ENCODE measurements around the gene KRTAP12-4.
"Not testable (repeated sequence)": the region's sequence is repeated elsewhere in the genome, so short reads cannot be mapped to it uniquely, and the experiment has no call there.

Gene KRTAP12-4

DNA sequence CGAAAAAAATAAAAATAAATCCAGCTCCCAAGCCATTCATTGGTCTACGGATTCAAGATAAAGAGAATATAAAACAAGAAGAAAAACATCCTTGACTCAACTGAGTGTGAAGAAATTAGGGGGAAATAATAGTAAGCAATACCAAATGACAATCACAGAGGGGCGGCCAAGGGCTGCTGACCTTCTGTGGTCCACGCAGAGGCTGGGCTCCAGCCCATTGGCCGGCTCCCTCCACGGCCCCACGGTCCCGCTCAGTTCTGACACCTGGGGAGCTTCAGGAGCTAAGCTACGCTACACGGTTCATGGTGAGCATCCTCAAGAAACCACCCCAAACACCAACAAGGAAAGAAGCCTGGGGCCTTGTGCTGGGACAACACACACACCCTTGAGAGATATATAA is 42.1 kb upstream of the KRTAP12-4 start:
- Mint-ChIP-seq H3K36me3 (ENCODE audit: insufficient read depth) (peaks cover 2% of the 10 kb centered on the region), H3K27me3 (peaks cover 57% of the 10 kb centered on the region)

DNA sequence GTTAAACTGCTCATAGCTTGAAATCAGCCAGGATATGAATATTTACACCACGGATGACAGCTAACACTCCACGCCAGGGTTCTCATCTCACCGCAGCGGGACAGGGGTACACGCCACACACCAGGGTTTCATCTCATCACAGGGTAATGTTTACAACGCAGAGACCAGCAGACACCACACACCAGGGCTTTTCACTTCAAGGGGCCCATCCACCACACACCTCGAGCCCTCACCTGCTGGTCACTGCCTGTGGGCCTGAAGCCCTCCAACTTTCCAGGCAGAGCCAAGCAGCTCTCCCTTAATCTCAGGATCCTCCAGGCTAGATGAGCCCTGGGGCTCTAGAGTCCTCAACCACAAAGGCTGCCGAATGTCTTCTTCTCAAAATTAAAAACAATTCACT is 41.2 kb upstream of the KRTAP12-4 start:
- Mint-ChIP-seq H3K36me3 (ENCODE audit: insufficient read depth) (no peaks in the 10 kb centered on the region), H3K4me1 (peaks cover 15% of the 10 kb centered on the region), H3K27ac (ENCODE audit: low read depth) (no peak overlapping the region), H3K27me3 (peaks cover 47% of the 10 kb centered on the region), H3K9me3 (peaks cover 8% of the 10 kb centered on the region), H3K4me3 (no peak overlapping the region)
- DNase-seq (ENCODE audit: low spot score in 2 of 2): no peak
- ATAC-seq (replicated peaks; ENCODE audit: extremely low read depth, poor library complexity, severe bottlenecking): no peak

More for the DNA sequence above, 42.1 kb upstream of the KRTAP12-4 start:
- DNase-seq (ENCODE audit: low spot score in 2 of 2) (no peak), ATAC-seq (replicated peaks; ENCODE audit: extremely low read depth, poor library complexity, severe bottlenecking) (no peak)
- Mint-ChIP-seq H3K9me3 (peaks cover 8% of the 10 kb centered on the region), H3K27ac (ENCODE audit: low read depth) (peak overlapping the region; percentile 44), H3K4me3 (no peak overlapping the region), H3K4me1 (peaks cover 15% of the 10 kb centered on the region)

DNA sequence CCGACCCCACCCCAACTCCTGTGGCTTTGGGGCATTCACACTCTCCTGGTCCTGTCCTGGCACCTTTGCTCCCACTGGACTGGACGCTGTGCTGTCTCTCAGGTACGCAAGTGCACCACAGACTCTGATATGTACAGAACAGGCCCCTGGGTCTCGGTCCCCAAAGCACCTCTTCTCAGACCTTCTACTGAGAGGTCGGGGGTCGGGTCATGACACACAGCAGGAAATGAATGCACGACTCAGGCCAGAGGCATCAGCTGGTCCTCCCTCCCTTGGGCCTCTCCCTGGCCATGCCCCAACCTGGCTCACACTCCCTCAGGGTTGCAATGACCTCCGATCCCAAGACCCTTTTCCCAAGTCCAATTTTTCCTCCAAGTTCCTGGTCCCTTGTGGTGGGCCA is 40.7 kb upstream of the KRTAP12-4 start:
- H3K4me1 Mint-ChIP-seq: peaks cover 15% of the 10 kb centered on the region
- H3K27me3 Mint-ChIP-seq: peaks cover 43% of the 10 kb centered on the region
- peaks cover 8% of the 10 kb centered on the region for H3K9me3 Mint-ChIP-seq
- ATAC-seq (replicated peaks; ENCODE audit: extremely low read depth, poor library complexity, severe bottlenecking) (no peak), DNase-seq (ENCODE audit: low spot score in 2 of 2) (no peak)
- H3K27ac Mint-ChIP-seq (ENCODE audit: low read depth): no peak overlapping the region
- no peaks in the 10 kb centered on the region for H3K36me3 Mint-ChIP-seq (ENCODE audit: insufficient read depth)
- no peak overlapping the region for H3K4me3 Mint-ChIP-seq

DNA sequence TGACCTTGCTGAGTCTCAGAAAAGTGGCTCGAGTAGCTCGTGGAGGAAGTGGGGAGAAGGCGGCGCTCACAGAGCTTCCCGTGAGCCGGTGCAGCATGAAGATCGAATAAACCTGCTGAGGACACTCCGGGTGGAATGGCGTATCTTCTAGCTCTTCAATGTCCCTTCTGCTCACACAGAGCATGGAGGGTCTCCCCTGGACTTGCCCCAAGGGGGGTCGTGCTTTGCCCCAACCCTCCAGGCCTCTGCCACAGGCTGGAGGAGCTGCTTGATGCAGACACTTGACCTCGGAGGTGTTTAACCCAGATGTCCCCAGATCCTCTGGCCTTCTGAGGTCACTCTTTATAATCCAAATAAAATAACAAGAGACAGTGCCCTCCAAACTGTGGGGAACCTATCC is 40.3 kb upstream of the KRTAP12-4 start:
- Mint-ChIP-seq H3K36me3 (ENCODE audit: insufficient read depth) (no peaks in the 10 kb centered on the region), H3K4me1 (peaks cover 15% of the 10 kb centered on the region), H3K9me3 (peaks cover 8% of the 10 kb centered on the region), H3K4me3 (no peak overlapping the region), H3K27ac (ENCODE audit: low read depth) (no peak overlapping the region), H3K27me3 (peaks cover 39% of the 10 kb centered on the region)
- ATAC-seq (replicated peaks; ENCODE audit: extremely low read depth, poor library complexity, severe bottlenecking) (no peak), DNase-seq (ENCODE audit: low spot score in 2 of 2) (no peak)

DNA sequence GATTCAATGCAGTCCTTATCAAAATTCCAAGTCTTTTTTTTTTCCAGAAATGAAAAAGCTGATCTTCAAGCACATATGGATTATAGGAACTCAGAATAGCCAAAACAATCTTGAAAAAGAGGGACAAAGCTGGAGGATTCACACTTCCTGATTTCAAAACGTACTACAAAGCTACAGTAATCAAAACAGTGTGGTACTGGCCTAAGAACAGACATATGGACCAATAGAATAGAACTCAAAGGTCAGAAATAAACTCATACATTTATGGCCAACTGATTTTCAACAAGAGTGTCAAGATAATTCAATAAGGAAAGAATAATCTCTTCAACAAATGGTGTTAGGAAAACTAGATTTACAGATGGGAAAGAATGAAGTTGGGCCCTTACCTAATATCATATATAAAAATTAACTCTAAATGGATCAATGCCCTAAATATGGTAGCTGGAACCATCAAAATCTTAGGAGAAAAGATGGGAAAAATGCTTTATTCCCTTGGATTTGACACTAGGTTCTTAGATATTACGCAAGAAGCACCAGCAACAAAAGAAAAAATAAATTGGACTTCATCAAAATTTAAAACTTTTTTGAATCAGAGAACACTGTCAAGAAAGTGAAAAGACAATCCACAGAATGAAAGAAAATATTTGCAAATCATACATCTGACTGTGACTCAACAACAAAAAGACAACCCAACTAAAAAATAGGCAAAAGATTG is 38.5 kb upstream of the KRTAP12-4 start:
- DNase-seq (ENCODE audit: low spot score in 2 of 2) (no peak), ATAC-seq (replicated peaks; ENCODE audit: extremely low read depth, poor library complexity, severe bottlenecking) (no peak)
- Mint-ChIP-seq H3K27ac (ENCODE audit: low read depth) (no peak overlapping the region), H3K4me1 (peaks cover 8% of the 10 kb centered on the region), H3K4me3 (no peak overlapping the region), H3K27me3 (peaks cover 20% of the 10 kb centered on the region), H3K36me3 (ENCODE audit: insufficient read depth) (no peaks in the 10 kb centered on the region), H3K9me3 (peaks cover 8% of the 10 kb centered on the region)

DNA sequence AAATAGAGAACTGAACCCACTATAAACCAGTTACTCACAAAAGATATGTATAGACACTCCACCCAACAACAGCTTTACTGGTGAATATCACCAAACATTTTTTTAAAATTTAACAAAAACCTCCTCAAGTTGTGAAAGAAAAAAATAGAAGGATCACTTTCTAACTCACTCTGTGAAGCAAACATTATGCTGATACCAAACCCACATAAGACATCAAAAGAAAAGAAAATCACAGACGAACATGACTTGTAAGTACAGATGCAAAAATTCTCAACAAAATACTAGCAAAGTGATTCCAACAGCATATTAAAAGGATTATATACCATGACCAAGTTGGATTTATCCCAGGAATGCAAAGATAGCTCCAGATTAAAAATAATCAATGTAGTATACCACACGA is 37.2 kb upstream of the KRTAP12-4 start:
- ATAC-seq (replicated peaks; ENCODE audit: extremely low read depth, poor library complexity, severe bottlenecking): no peak
- Mint-ChIP-seq H3K27me3 (peaks cover 15% of the 10 kb centered on the region), H3K9me3 (peaks cover 8% of the 10 kb centered on the region), H3K4me3 (no peak overlapping the region), H3K27ac (ENCODE audit: low read depth) (no peak overlapping the region), H3K4me1 (peaks cover 2% of the 10 kb centered on the region), H3K36me3 (ENCODE audit: insufficient read depth) (no peaks in the 10 kb centered on the region)
- no peak for DNase-seq (ENCODE audit: low spot score in 2 of 2)

DNA sequence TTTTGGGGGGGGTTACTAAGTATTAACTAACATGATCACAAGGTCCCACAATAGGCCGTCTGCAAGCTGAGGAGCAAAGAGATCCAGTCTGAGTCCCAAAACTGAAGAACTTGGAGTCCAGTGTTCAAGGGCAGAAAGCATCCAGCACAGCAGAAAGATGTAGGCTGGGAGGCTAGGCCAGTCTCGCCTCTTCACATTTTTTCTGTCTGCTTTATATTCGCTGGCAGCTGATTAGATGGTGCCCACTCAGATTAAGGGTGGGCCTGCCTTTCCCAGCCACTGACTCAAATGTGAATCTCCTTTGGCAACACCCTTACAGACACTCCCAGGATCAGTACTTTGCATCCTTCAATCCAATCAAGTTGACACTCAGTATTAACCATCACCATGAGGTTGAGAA is 35.3 kb upstream of the KRTAP12-4 start:
- peaks cover 22% of the 10 kb centered on the region for H3K27me3 Mint-ChIP-seq
- H3K9me3 Mint-ChIP-seq; H3K36me3 Mint-ChIP-seq (ENCODE audit: insufficient read depth); H3K4me3 Mint-ChIP-seq; ATAC-seq (replicated peaks; ENCODE audit: extremely low read depth, poor library complexity, severe bottlenecking); H3K4me1 Mint-ChIP-seq; H3K27ac Mint-ChIP-seq (ENCODE audit: low read depth): not testable (repeated sequence)
- peak in 1 of 2 donors; percentile 9 for DNase-seq (ENCODE audit: low spot score in 2 of 2)

DNA sequence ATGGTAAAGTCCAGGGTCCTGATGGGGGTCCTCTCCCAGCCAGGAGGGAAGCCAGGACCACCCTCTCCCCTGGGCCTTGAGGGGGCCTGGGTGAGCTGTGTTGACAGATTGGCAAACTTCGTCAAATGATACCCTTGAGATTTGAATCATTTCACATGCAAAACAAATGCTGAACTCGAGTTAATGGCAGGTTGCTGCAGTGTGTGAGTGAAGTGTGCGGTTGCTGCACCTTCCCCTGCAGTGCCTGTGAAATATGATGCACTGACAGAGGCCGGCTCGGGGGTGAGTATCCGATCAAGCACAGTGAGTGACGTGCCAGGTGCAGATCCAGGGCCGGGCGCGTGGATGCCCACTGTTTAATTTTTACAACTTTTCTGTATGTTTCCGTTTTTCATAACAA is 33.2 kb upstream of the KRTAP12-4 start:
- Mint-ChIP-seq H3K9me3 (peaks cover 4% of the 10 kb centered on the region), H3K27ac (ENCODE audit: low read depth) (no peak overlapping the region), H3K36me3 (ENCODE audit: insufficient read depth) (no peaks in the 10 kb centered on the region), H3K4me3 (no peak overlapping the region), H3K27me3 (peaks cover 22% of the 10 kb centered on the region), H3K4me1 (peaks cover 18% of the 10 kb centered on the region)
- DNase-seq (ENCODE audit: low spot score in 2 of 2) (no peak), ATAC-seq (replicated peaks; ENCODE audit: extremely low read depth, poor library complexity, severe bottlenecking) (no peak)

DNA sequence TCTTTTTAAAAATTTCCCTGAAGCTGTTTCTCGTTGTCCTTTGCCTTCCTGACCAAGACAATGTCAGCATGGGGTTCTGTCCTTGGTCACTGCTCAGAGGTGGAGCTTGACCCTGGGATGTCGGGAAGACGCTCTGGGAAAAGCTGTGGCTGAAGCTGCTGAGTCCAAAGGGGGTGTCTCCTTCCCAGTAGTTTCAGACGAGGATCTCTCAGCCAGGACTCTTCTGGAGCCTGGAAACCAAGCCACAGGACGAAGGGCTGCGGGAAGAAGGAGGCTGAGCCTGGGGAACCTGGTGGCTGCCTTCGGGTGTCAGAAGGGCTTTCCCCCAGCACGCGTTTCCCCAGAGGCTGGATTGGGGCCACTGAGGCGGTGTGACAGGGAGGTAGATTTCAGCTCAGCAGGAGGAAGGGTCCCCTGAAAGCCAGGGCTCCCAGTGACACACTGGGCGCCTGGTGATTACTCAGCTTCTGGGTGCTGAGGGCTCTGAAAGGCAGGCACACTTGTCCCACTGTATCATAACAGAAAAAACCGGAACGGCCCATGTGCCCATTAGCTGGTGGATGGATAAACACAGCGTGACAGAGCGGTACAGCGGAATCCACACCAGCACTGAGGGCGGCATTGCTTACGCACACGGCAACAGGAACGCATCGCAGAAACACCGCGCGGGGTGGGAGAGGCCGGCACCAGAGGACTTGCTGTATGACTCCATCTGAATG is 32.5 kb upstream of the KRTAP12-4 start:
- no peaks in the 10 kb centered on the region for H3K9me3 Mint-ChIP-seq
- peaks cover 22% of the 10 kb centered on the region for H3K27me3 Mint-ChIP-seq
- H3K36me3 Mint-ChIP-seq (ENCODE audit: insufficient read depth): no peaks in the 10 kb centered on the region
- ATAC-seq (replicated peaks; ENCODE audit: extremely low read depth, poor library complexity, severe bottlenecking): no peak
- DNase-seq (ENCODE audit: low spot score in 2 of 2): no peak
- H3K4me3 Mint-ChIP-seq: no peak overlapping the region
- peaks cover 18% of the 10 kb centered on the region for H3K4me1 Mint-ChIP-seq
- H3K27ac Mint-ChIP-seq (ENCODE audit: low read depth): no peak overlapping the region

DNA sequence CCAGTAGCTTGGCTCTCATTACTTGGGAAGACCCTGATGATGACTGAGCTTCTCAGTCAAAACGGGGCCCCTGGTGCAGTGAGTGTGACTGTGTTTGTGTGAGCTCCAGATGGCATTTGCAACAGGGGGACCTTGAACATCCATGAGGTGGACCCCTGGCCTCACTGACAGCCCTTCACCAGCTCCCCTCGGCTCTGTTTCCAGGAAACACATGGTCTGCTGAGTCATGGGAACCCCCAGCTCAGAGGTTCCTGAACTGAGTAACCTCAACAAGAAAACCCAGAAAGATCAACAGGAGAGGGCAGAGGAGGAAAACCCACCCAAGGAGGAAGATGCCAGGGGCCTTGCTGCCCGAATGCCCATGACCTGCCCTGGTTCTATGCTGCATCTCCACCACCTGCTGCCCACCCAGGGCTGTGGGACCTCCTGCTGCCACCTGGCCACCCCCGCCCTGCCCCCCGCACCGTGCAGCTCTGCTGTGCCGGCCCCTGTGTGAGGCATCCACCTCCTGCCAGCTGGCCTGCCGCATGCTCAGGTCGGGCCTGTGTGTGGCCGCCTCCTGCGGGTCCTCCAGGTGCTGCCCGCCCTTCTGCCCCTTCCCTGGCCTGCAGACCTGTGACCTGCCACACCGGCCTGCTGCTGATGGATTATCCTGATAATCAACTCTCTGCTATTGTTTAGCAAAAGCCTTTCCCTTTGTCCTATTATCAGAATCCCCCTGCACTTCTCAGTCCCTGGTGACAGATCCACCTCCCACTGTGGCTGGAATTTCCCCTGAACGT is 31.7 kb upstream of the KRTAP12-4 start:
- DNase-seq (ENCODE audit: low spot score in 2 of 2) (no peak), ATAC-seq (replicated peaks; ENCODE audit: extremely low read depth, poor library complexity, severe bottlenecking) (no peak)
- H3K4me1 Mint-ChIP-seq: peaks cover 18% of the 10 kb centered on the region
- H3K27me3 Mint-ChIP-seq: peaks cover 22% of the 10 kb centered on the region
- H3K9me3 Mint-ChIP-seq: no peaks in the 10 kb centered on the region
- no peak overlapping the region for H3K4me3 Mint-ChIP-seq
- H3K27ac Mint-ChIP-seq (ENCODE audit: low read depth): no peak overlapping the region
- H3K36me3 Mint-ChIP-seq (ENCODE audit: insufficient read depth): no peaks in the 10 kb centered on the region

DNA sequence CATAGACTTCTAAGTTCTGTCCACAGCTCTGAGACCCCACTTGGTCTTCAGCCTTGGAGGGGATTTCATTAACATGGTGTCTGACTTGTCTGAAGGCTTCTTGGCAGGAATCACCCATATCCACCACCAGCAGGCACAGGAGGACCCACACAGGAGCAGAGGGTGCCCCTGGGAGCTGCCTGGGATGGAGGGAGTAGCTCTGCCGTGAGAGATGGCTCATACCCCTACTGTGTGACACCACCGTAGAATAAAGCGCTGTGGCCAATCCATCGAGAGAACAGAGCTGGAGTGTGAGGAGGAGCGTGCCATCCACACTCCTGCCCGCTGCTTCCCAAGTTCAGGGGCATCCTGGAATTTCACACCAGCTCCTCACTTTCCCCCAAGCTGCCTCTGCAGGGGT is 30.6 kb upstream of the KRTAP12-4 start:
- not testable (repeated sequence) for H3K4me3 Mint-ChIP-seq; H3K36me3 Mint-ChIP-seq (ENCODE audit: insufficient read depth); DNase-seq (ENCODE audit: low spot score in 2 of 2); ATAC-seq (replicated peaks; ENCODE audit: extremely low read depth, poor library complexity, severe bottlenecking); H3K27ac Mint-ChIP-seq (ENCODE audit: low read depth); H3K9me3 Mint-ChIP-seq
- Mint-ChIP-seq H3K4me1 (peaks cover 18% of the 10 kb centered on the region), H3K27me3 (peaks cover 22% of the 10 kb centered on the region)

DNA sequence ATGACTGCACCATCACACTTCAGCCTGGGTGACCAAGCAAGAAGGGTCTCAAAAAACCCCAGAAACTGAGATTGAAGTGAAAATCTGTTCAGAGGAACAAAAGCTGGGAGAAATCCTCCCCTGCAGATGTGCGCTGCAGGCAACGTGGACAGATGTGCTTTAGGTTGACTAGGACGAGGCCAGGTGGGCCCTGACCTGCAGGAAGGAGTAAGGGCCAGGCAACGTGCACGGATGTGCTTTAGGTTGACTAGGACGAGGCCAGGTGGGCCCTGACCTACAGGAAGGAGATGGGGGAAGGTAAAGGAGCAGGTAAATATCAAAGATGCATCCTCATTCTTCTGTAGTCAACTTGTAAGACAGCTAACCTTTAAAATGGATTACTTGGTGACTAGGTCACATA is 30.0 kb upstream of the KRTAP12-4 start:
- no peak overlapping the region for H3K4me3 Mint-ChIP-seq
- DNase-seq (ENCODE audit: low spot score in 2 of 2) (no peak), ATAC-seq (replicated peaks; ENCODE audit: extremely low read depth, poor library complexity, severe bottlenecking) (no peak)
- peaks cover 22% of the 10 kb centered on the region for H3K27me3 Mint-ChIP-seq
- H3K4me1 Mint-ChIP-seq: peaks cover 18% of the 10 kb centered on the region
- no peaks in the 10 kb centered on the region for H3K9me3 Mint-ChIP-seq
- H3K36me3 Mint-ChIP-seq (ENCODE audit: insufficient read depth): no peaks in the 10 kb centered on the region
- no peak overlapping the region for H3K27ac Mint-ChIP-seq (ENCODE audit: low read depth)
